HCT116 (cell line): ENCODE results near the gene IL3. TPM values are rescaled to one million over a fixed set of nuclear protein-coding genes. Genes with fewer than 3 reads are reported as not detected.

Source experiments
- ATAC-seq: fragments of 200-7000 bp; cut with Tn5 transposase; 2 replicates; pipeline ENCODE4 v1.9.1; 2020; ENCODE audit warnings: mild to moderate bottlenecking, moderate library complexity
- BruUV-seq: library from RNA; stranded (reverse); fragments of 400-500 nt; replicated peaks from 2 replicates; lab custom pipeline; 2021; lab: Mats Ljungman, UMichigan
- CTCF ChIA-PET: fragments of 300-600 bp; sonication (Branson Sonifier 250); formaldehyde crosslinking; loops from one replicate; lab custom pipeline; 2021; ENCODE audit warnings: antibody characterized with exemption; lab: Charles Lee
- POLR2A ChIA-PET: fragments of 300-600, 350-600 bp; sonication (Branson Sonifier 250); formaldehyde crosslinking; loops from one replicate; lab custom pipeline; 2021; ENCODE audit warnings: antibody characterized with exemption; lab: Charles Lee
- RAD21 ChIA-PET, 2 experiments: fragments of 300-600 bp; sonication (Branson Sonifier 250); formaldehyde crosslinking; loops; one replicate each; lab custom pipeline; 2023; ENCODE audit warnings: low total read pairs in 2 of 2; ENCODE audit not compliant: uncharacterized antibody in 2 of 2, unreplicated experiment in 2 of 2, low non-redundant PET in 1 of 2; lab: Charles Lee
- DNase-seq: peaks from one replicate; pipeline ENCODE4 v3.0.0-alpha.2; 2010; ENCODE audit warnings: low read depth, low spot score
- H2AFZ ChIP-seq: fragments of 200-600 bp; shearing (Covaris generic), sonication (generic); 2 replicates; pipeline ENCODE4 v1.6.1; 2017; ENCODE audit warnings: low read depth, mixed run types, mixed read lengths, antibody characterized with exemption, low read length; ENCODE audit not compliant: poor library complexity, severe bottlenecking
- H3K27ac ChIP-seq: 2 replicates; pipeline ENCODE4 v1.5.1; 2012; ENCODE audit warnings: low read depth, low read length
- H3K27me3 ChIP-seq: fragments of 200-600 bp; sonication (generic); 2 replicates; pipeline ENCODE4 v1.6.1; 2016; ENCODE audit warnings: mixed run types, low read length, mixed read lengths; ENCODE audit not compliant: insufficient read depth
- H3K36me3 ChIP-seq, 2 experiments: fragments of 200-500 bp in 1 of 2; fragments of 200-600 bp in 1 of 2; sonication (Bioruptor generic) in 1 of 2; sonication (generic) in 1 of 2; 2 replicates each; pipeline versions ENCODE4 v1.5.1 to v1.6.1; 2014 to 2016; ENCODE audit warnings: low read length in 2 of 2, inconsistent platforms in 1 of 2, mixed read lengths in 1 of 2, mixed run types in 1 of 2; ENCODE audit not compliant: insufficient read depth in 2 of 2, control insufficient read depth in 1 of 2
- H3K4me1 ChIP-seq, 2 experiments: fragments of 200-600 bp in 1 of 2; sonication (generic) in 1 of 2; 2 replicates each; pipeline versions ENCODE4 v1.5.1 to v1.6.1; 2012 to 2017; ENCODE audit warnings: low read length in 2 of 2, inconsistent platforms in 1 of 2, mild to moderate bottlenecking in 1 of 2, mixed read lengths in 1 of 2, mixed run types in 1 of 2, moderate library complexity in 1 of 2; ENCODE audit not compliant: insufficient read depth in 2 of 2, control insufficient read depth in 1 of 2
- H3K4me2 ChIP-seq: fragments of 200-600 bp; sonication (generic); 2 replicates; pipeline ENCODE4 v1.6.1; 2017; ENCODE audit warnings: mixed run types, low read length, mixed read lengths
- H3K4me3 ChIP-seq, 2 experiments: fragments of 200-600 bp in 1 of 2; sonication (generic) in 1 of 2; replicated peaks in 1 of 2; 2 replicates each; pipeline ENCODE4 v1.5.1; 2011 to 2016; ENCODE audit warnings: low read length in 2 of 2, control low read depth in 1 of 2, low read depth in 1 of 2, mild to moderate bottlenecking in 1 of 2, mixed read lengths in 1 of 2, mixed run types in 1 of 2
- H3K79me2 ChIP-seq: fragments of 200-600 bp; sonication (generic); 2 replicates; pipeline ENCODE4 v1.6.1; 2017; ENCODE audit warnings: mild to moderate bottlenecking, mixed run types, low read length, moderate library complexity, mixed read lengths; ENCODE audit not compliant: insufficient read depth
- H3K9ac ChIP-seq: fragments of 200-600 bp; sonication (generic); 2 replicates; pipeline ENCODE4 v1.6.1; 2016; ENCODE audit warnings: low read length, mixed read lengths
- H3K9me2 ChIP-seq: fragments of 200-600 bp; sonication (generic), shearing (Covaris generic); 2 replicates; pipeline ENCODE4 v1.6.1; 2017; ENCODE audit warnings: mixed run types, mild to moderate bottlenecking, moderate library complexity; ENCODE audit not compliant: insufficient read depth
- H3K9me3 ChIP-seq, 2 experiments: fragments of 200-500 bp in 1 of 2; fragments of 200-600 bp in 1 of 2; sonication (Bioruptor generic) in 1 of 2; sonication (generic) in 1 of 2; 2 replicates each; pipeline ENCODE4 v1.6.1; 2014 to 2017; ENCODE audit warnings: low read length in 2 of 2, mixed read lengths in 2 of 2, inconsistent platforms in 1 of 2, low read depth in 1 of 2, mild to moderate bottlenecking in 1 of 2, mixed run types in 1 of 2, moderate library complexity in 1 of 2; ENCODE audit not compliant: control insufficient read depth in 1 of 2, insufficient read depth in 1 of 2
- H4K20me1 ChIP-seq: fragments of 200-600 bp; sonication (generic), shearing (Covaris generic); 2 replicates; pipeline ENCODE4 v1.6.1; 2017; ENCODE audit warnings: mixed run types, mild to moderate bottlenecking, moderate library complexity; ENCODE audit not compliant: insufficient read depth
- CBX3 ChIP-seq: IDR thresholded peaks from 2 replicates; pipeline ENCODE4 v1.6.1; 2012; ENCODE audit warnings: low read depth
- CEBPB ChIP-seq: IDR thresholded peaks from 2 replicates; pipeline ENCODE4 v1.6.1; 2012; ENCODE audit warnings: low read depth
- EGR1 ChIP-seq: IDR thresholded peaks from 2 replicates; pipeline ENCODE4 v1.6.1; 2012; ENCODE audit warnings: low read depth
- ELF1 ChIP-seq: IDR thresholded peaks from 2 replicates; pipeline ENCODE4 v1.6.1; 2012; ENCODE audit warnings: low read depth, borderline replicate concordance
- EZH2 ChIP-seq: fragments of 200-600 bp; sonication (generic); IDR thresholded peaks from 2 replicates; pipeline ENCODE4 v1.6.1; 2017; ENCODE audit warnings: antibody characterized with exemption, mixed run types
- EZH2phosphoT487 ChIP-seq: fragments of 200-600 bp; IDR thresholded peaks from 2 replicates; pipeline ENCODE4 v1.6.1; 2018; ENCODE audit warnings: antibody characterized with exemption, borderline replicate concordance
- FOSL1 ChIP-seq: IDR thresholded peaks from 2 replicates; pipeline ENCODE4 v1.6.1; 2012; ENCODE audit warnings: low read depth
- MAX ChIP-seq: IDR thresholded peaks from 2 replicates; pipeline ENCODE4 v1.6.1; 2012
- POLR2A ChIP-seq: IDR thresholded peaks from 2 replicates; pipeline ENCODE4 v1.7.0; 2011; ENCODE audit warnings: borderline replicate concordance; ENCODE audit not compliant: insufficient read depth, insufficient read length; ENCODE audit errors: extremely low read depth
- RAD21 ChIP-seq: IDR thresholded peaks from 2 replicates; pipeline ENCODE4 v1.6.1; 2012; ENCODE audit warnings: low read depth, mild to moderate bottlenecking
- SIN3A ChIP-seq: IDR thresholded peaks from 2 replicates; pipeline ENCODE4 v1.6.1; 2012; ENCODE audit warnings: low read depth
- YY1 ChIP-seq: IDR thresholded peaks from 2 replicates; pipeline ENCODE4 v1.6.1; 2011; ENCODE audit warnings: low read length, low read depth, moderate library complexity, mild to moderate bottlenecking; ENCODE audit not compliant: insufficient replicate concordance; ENCODE audit errors: extremely low read depth
- ZFX ChIP-seq: fragments of 450-650 bp; IDR thresholded peaks from 2 replicates; pipeline ENCODE4 v1.6.1; 2017
- ZNF274 ChIP-seq: fragments of 200-500 bp; sonication (Bioruptor generic); IDR thresholded peaks from 2 replicates; pipeline ENCODE4 v1.6.1; 2014; ENCODE audit warnings: mild to moderate bottlenecking, low read depth, low read length, inconsistent platforms
- intact Hi-C: fragments of 100-400 bp; cut with micrococcal nuclease; formaldehyde crosslinking; loops from 2 replicates; pipeline ENCODE4 v1.10.0; 2022
- total RNA-seq: library from RNA; stranded (reverse); gene quantifications from one replicate; pipeline ENCODE4 v1.2.1, GENCODE V29; 2021; ENCODE audit not compliant: unreplicated experiment
- TF ChIP-seq, protein P1 (sequence below), 3 experiments: fragments of 200-600 bp in 1 of 3; sonication (generic) in 1 of 3; IDR thresholded peaks in 2 of 3; conservative IDR thresholded peaks in 1 of 3; 2 replicates each; pipeline ENCODE4 v1.5.1; 2012 to 2017; ENCODE audit warnings: low read depth in 2 of 3, low read length in 2 of 3, antibody characterized with exemption in 1 of 3, borderline replicate concordance in 1 of 3, control low read depth in 1 of 3, mild to moderate bottlenecking in 1 of 3, mixed read lengths in 1 of 3, mixed run types in 1 of 3, moderate library complexity in 1 of 3; ENCODE audit not compliant: insufficient read depth in 1 of 3
- TF ChIP-seq, protein P2 (sequence below): IDR thresholded peaks from 2 replicates; pipeline ENCODE4 v1.6.1; 2011; ENCODE audit warnings: mild to moderate bottlenecking, low read length, moderate library complexity; ENCODE audit not compliant: insufficient replicate concordance; ENCODE audit errors: extremely low read depth
- TF ChIP-seq, protein P3 (sequence below): IDR thresholded peaks from 2 replicates; pipeline ENCODE4 v1.6.1; 2012; ENCODE audit warnings: low read depth

Gene IL3
- total RNA-seq, 1 experiment from 2014 or later, result not detected

GRCh38 chr5:132087176-132087575 is 26.7 kb downstream of the IL3 start:
- Histone ChIP-seq H3K4me3 (no peak overlapping the region), H4K20me1 (no peaks in the 10 kb centered on the region), H3K27me3 (no peaks in the 10 kb centered on the region), H3K9me3 (no peaks in the 10 kb centered on the region), H3K79me2 (no peaks in the 10 kb centered on the region), H3K4me2 (no peak overlapping the region), H2AFZ (no peak overlapping the region), H3K4me1 (peaks cover 7 to 18% of the 10 kb centered on the region in 2 experiments; a peak in 3 of 4 replicates), H3K36me3 (no peaks in the 10 kb centered on the region), H3K27ac (no peak overlapping the region), H3K9ac (no peak overlapping the region), H3K9me2 (no peaks in the 10 kb centered on the region)
- DNase-seq (no peak), ATAC-seq (no peak)
- TF ChIP-seq RAD21, result no peak
- no peak for TF ChIP-seq YY1
- no peak for TF ChIP-seq POLR2A
- TF ChIP-seq, protein P1, sequence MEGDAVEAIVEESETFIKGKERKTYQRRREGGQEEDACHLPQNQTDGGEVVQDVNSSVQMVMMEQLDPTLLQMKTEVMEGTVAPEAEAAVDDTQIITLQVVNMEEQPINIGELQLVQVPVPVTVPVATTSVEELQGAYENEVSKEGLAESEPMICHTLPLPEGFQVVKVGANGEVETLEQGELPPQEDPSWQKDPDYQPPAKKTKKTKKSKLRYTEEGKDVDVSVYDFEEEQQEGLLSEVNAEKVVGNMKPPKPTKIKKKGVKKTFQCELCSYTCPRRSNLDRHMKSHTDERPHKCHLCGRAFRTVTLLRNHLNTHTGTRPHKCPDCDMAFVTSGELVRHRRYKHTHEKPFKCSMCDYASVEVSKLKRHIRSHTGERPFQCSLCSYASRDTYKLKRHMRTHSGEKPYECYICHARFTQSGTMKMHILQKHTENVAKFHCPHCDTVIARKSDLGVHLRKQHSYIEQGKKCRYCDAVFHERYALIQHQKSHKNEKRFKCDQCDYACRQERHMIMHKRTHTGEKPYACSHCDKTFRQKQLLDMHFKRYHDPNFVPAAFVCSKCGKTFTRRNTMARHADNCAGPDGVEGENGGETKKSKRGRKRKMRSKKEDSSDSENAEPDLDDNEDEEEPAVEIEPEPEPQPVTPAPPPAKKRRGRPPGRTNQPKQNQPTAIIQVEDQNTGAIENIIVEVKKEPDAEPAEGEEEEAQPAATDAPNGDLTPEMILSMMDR (IDR thresholded peaks at IDR 0.05 in 2 of 3, conservative IDR thresholded peaks at IDR 0.05 in 1 of 3; ENCODE audit: borderline replicate concordance in 1 of 3, insufficient read depth in 1 of 3, low read depth in 2 of 3, low read length in 2 of 3), result no peak
- no peak for TF ChIP-seq SIN3A
- no peak for TF ChIP-seq MAX
- TF ChIP-seq, protein P2, sequence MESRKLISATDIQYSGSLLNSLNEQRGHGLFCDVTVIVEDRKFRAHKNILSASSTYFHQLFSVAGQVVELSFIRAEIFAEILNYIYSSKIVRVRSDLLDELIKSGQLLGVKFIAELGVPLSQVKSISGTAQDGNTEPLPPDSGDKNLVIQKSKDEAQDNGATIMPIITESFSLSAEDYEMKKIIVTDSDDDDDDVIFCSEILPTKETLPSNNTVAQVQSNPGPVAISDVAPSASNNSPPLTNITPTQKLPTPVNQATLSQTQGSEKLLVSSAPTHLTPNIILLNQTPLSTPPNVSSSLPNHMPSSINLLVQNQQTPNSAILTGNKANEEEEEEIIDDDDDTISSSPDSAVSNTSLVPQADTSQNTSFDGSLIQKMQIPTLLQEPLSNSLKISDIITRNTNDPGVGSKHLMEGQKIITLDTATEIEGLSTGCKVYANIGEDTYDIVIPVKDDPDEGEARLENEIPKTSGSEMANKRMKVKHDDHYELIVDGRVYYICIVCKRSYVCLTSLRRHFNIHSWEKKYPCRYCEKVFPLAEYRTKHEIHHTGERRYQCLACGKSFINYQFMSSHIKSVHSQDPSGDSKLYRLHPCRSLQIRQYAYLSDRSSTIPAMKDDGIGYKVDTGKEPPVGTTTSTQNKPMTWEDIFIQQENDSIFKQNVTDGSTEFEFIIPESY, result no peak
- TF ChIP-seq CBX3, result no peak
- no peak for TF ChIP-seq ELF1
- TF ChIP-seq FOSL1, result no peak
- TF ChIP-seq EZH2phosphoT487, result no peak
- no peak for TF ChIP-seq EGR1
- no peak for TF ChIP-seq EZH2
- no peak for TF ChIP-seq CEBPB
- TF ChIP-seq, protein P3, sequence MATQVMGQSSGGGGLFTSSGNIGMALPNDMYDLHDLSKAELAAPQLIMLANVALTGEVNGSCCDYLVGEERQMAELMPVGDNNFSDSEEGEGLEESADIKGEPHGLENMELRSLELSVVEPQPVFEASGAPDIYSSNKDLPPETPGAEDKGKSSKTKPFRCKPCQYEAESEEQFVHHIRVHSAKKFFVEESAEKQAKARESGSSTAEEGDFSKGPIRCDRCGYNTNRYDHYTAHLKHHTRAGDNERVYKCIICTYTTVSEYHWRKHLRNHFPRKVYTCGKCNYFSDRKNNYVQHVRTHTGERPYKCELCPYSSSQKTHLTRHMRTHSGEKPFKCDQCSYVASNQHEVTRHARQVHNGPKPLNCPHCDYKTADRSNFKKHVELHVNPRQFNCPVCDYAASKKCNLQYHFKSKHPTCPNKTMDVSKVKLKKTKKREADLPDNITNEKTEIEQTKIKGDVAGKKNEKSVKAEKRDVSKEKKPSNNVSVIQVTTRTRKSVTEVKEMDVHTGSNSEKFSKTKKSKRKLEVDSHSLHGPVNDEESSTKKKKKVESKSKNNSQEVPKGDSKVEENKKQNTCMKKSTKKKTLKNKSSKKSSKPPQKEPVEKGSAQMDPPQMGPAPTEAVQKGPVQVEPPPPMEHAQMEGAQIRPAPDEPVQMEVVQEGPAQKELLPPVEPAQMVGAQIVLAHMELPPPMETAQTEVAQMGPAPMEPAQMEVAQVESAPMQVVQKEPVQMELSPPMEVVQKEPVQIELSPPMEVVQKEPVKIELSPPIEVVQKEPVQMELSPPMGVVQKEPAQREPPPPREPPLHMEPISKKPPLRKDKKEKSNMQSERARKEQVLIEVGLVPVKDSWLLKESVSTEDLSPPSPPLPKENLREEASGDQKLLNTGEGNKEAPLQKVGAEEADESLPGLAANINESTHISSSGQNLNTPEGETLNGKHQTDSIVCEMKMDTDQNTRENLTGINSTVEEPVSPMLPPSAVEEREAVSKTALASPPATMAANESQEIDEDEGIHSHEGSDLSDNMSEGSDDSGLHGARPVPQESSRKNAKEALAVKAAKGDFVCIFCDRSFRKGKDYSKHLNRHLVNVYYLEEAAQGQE, result no peak
- no peak for TF ChIP-seq ZFX
- no peak for TF ChIP-seq ZNF274
- POLR2A ChIA-PET, result no interaction called here
- CTCF ChIA-PET, result no interaction called here
- no TSS peak for BruUV-seq
- RAD21 ChIA-PET, result no interaction called here
- intact Hi-C loops, result no loop called here
